ENCODE measurements around the gene TMEM131L.
A peak's percentile ranks its signal among the peaks of the same experiment; 100 is the strongest.

The TMEM131L gene

DNA sequence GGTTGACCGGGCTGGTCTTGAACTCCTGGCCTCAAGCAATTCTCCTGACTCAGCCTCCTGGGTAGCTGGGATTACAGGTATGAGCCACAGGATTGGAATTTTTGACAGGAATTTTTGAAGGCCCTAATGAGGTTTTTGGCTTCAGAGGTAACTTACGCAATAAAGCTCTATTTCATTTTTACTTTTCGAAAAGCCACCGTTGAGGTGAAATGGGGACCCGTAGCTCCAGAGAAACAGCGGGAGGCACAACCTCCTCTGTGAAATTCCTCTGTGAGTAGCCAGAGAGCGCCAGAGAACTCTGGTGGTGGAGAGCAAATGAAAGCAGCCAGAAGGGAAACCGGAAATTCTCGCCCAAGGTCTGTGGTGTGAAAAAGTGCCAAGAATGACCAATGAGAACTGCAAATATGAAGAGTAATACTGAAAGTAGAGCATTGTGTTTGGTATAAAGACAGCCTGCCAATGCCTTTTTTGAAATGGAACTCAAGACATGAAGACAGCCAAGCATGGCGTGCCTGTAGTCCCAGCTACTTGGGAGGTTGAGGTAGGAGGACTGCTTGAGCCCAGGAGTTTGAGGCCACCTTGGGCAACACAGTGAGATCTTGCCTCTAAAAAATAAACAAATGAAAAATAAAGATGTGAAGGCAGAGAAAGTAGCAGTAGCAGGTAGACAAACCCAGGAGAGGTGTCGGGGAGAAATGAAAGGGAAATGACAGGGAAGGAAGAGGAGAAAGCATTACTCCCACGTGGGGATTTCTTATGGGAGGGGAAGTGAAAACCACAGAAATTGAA lies 33.0 kb upstream of the TMEM131L start:
- no CpG with 5 or more reads among the region's 12 CpGs for WGBS (ENCODE audit: extremely low coverage, insufficient coverage, insufficient read length)
- peak overlapping the region; percentile 19 for H2BK12ac ChIP-seq (ENCODE audit: low read length)
- no peak overlapping the region for H3K18ac ChIP-seq (ENCODE audit: low read length)
- no peaks in the 10 kb centered on the region for H3K79me2 ChIP-seq (ENCODE audit: control insufficient read depth, insufficient read depth, low read length, poor library complexity)
- no peaks in the 10 kb centered on the region for H3K9me3 ChIP-seq (ENCODE audit: insufficient read depth, low read depth, low read length)
- H2BK120ac ChIP-seq (ENCODE audit: insufficient read depth, low read length, poor library complexity) = no peak overlapping the region
- no peak overlapping the region for H4K91ac ChIP-seq (ENCODE audit: low read depth, low read length)
- peaks cover 0 to 5% of the 10 kb centered on the region in 2 experiments for H3K4me1 ChIP-seq (ENCODE audit: control insufficient read depth in 1 of 2, insufficient read depth in 2 of 2, low read length in 2 of 2)
- no peak overlapping the region for H3K4me2 ChIP-seq (ENCODE audit: low read length)
- no peaks in the 10 kb centered on the region for H3K79me1 ChIP-seq (ENCODE audit: low read length)
- H3K27me3 ChIP-seq (ENCODE audit: insufficient read depth, low read length) = no peaks in the 10 kb centered on the region
- H4K8ac ChIP-seq (ENCODE audit: low read depth, low read length) = peak overlapping the region; percentile 26
- no peak overlapping the region for H2BK5ac ChIP-seq (ENCODE audit: low read depth, low read length, poor library complexity)
- H2AK5ac ChIP-seq (ENCODE audit: low read length) = no peak overlapping the region
- H3K36me3 ChIP-seq (ENCODE audit: control insufficient read depth in 1 of 2, insufficient read depth in 2 of 2, low read length in 2 of 2) = no peaks in the 10 kb centered on the region
- DNase-seq = peak; percentile 84 to 94
- no peak overlapping the region for H3K14ac ChIP-seq (ENCODE audit: low read length)
- no peak overlapping the region for H3K9ac ChIP-seq (ENCODE audit: low read length)
- H2AFZ ChIP-seq (ENCODE audit: insufficient read depth, low read length, poor library complexity) = no peak overlapping the region
- H4K12ac ChIP-seq (ENCODE audit: low read depth, low read length) = no peak overlapping the region
- H3K27ac ChIP-seq (ENCODE audit: low read depth, low read length) = no peak overlapping the region
- no peak overlapping the region for H3K4me3 ChIP-seq (ENCODE audit: low read depth, low read length)
- H3K4ac ChIP-seq (ENCODE audit: low read depth, low read length) = no peak overlapping the region
- no peak overlapping the region for H3K23ac ChIP-seq (ENCODE audit: low read length)

DNA sequence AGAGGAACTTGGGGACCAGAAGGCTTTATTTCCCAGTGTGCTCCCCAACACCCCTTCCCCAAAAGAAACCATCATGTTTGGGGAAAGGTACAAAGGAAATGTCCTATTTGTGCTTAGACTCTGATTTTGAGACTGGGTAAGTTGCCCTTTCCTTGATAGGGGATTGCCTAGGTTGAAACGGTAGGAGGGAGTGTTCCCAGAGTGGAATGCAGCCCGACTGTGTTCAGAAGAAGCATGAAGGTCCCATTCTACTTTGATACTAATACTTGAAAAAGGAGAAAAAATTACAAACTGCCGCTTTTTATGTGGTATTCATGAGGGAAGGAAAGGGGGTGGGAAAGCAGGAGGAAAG lies 32.4 kb upstream of the TMEM131L start:
- no peak overlapping the region for H2BK120ac ChIP-seq (ENCODE audit: insufficient read depth, low read length, poor library complexity)
- no peaks in the 10 kb centered on the region for H3K36me3 ChIP-seq (ENCODE audit: control insufficient read depth in 1 of 2, insufficient read depth in 2 of 2, low read length in 2 of 2)
- no peaks in the 10 kb centered on the region for H3K27me3 ChIP-seq (ENCODE audit: insufficient read depth, low read length)
- H3K79me1 ChIP-seq (ENCODE audit: low read length) = no peaks in the 10 kb centered on the region
- H3K4me1 ChIP-seq (ENCODE audit: control insufficient read depth in 1 of 2, insufficient read depth in 2 of 2, low read length in 2 of 2) = peaks cover 0 to 2% of the 10 kb centered on the region in 2 experiments
- no peaks in the 10 kb centered on the region for H3K79me2 ChIP-seq (ENCODE audit: control insufficient read depth, insufficient read depth, low read length, poor library complexity)
- no peak overlapping the region for H3K14ac ChIP-seq (ENCODE audit: low read length)
- no peak overlapping the region for H3K4me2 ChIP-seq (ENCODE audit: low read length)
- H3K9me3 ChIP-seq (ENCODE audit: insufficient read depth, low read depth, low read length) = no peaks in the 10 kb centered on the region
- no peak overlapping the region for H3K23ac ChIP-seq (ENCODE audit: low read length)
- H2AFZ ChIP-seq (ENCODE audit: insufficient read depth, low read length, poor library complexity) = no peak overlapping the region
- H3K4me3 ChIP-seq (ENCODE audit: low read depth, low read length) = no peak overlapping the region
- no peak overlapping the region for H4K91ac ChIP-seq (ENCODE audit: low read depth, low read length)
- no peak overlapping the region for H2AK5ac ChIP-seq (ENCODE audit: low read length)
- H2BK12ac ChIP-seq (ENCODE audit: low read length) = no peak overlapping the region
- no peak overlapping the region for H4K12ac ChIP-seq (ENCODE audit: low read depth, low read length)
- H3K4ac ChIP-seq (ENCODE audit: low read depth, low read length) = no peak overlapping the region
- peak in 1 of 2 donors; percentile 30 for DNase-seq
- no peak overlapping the region for H2BK5ac ChIP-seq (ENCODE audit: low read depth, low read length, poor library complexity)
- H3K18ac ChIP-seq (ENCODE audit: low read length) = no peak overlapping the region
- no peak overlapping the region for H3K27ac ChIP-seq (ENCODE audit: low read depth, low read length)
- no CpG with 5 or more reads among the region's 3 CpGs for WGBS (ENCODE audit: extremely low coverage, insufficient coverage, insufficient read length)
- H3K9ac ChIP-seq (ENCODE audit: low read length) = no peak overlapping the region
- H4K8ac ChIP-seq (ENCODE audit: low read depth, low read length) = peak overlapping the region; percentile 26

- Histone ChIP-seq H3K9ac (ENCODE audit: low read length) (no peak overlapping the region), H3K79me1 (ENCODE audit: low read length) (no peaks in the 10 kb centered on the region), H3K18ac (ENCODE audit: low read length) (no peak overlapping the region), H3K36me3 (ENCODE audit: control insufficient read depth in 1 of 2, insufficient read depth in 2 of 2, low read length in 2 of 2) (no peaks in the 10 kb centered on the region), H3K14ac (ENCODE audit: low read length) (no peak overlapping the region), H3K27ac (ENCODE audit: low read depth, low read length) (no peak overlapping the region), H2BK12ac (ENCODE audit: low read length) (no peak overlapping the region), H4K8ac (ENCODE audit: low read depth, low read length) (no peak overlapping the region), H3K4me1 (ENCODE audit: control insufficient read depth in 1 of 2, insufficient read depth in 2 of 2, low read length in 2 of 2) (peaks cover 0 to 2% of the 10 kb centered on the region in 2 experiments), H4K12ac (ENCODE audit: low read depth, low read length) (no peak overlapping the region), H4K91ac (ENCODE audit: low read depth, low read length) (no peak overlapping the region), H2BK5ac (ENCODE audit: low read depth, low read length, poor library complexity) (no peak overlapping the region), H3K9me3 (ENCODE audit: insufficient read depth, low read depth, low read length) (no peaks in the 10 kb centered on the region), H3K4ac (ENCODE audit: low read depth, low read length) (no peak overlapping the region), H3K4me3 (ENCODE audit: low read depth, low read length) (no peak overlapping the region), H2AK5ac (ENCODE audit: low read length) (no peak overlapping the region), H2AFZ (ENCODE audit: insufficient read depth, low read length, poor library complexity) (no peak overlapping the region), H3K4me2 (ENCODE audit: low read length) (no peak overlapping the region), H2BK120ac (ENCODE audit: insufficient read depth, low read length, poor library complexity) (no peak overlapping the region), H3K23ac (ENCODE audit: low read length) (no peak overlapping the region), H3K27me3 (ENCODE audit: insufficient read depth, low read length) (no peaks in the 10 kb centered on the region), H3K79me2 (ENCODE audit: control insufficient read depth, insufficient read depth, low read length, poor library complexity) (no peaks in the 10 kb centered on the region)
- WGBS (ENCODE audit: extremely low coverage, insufficient coverage, insufficient read length) = no CpG with 5 or more reads among the region's 2 CpGs
- no peak for DNase-seq
Observed at GRCh38 chr4:153434190-153434589, 32.0 kb upstream of the TMEM131L start.

DNA sequence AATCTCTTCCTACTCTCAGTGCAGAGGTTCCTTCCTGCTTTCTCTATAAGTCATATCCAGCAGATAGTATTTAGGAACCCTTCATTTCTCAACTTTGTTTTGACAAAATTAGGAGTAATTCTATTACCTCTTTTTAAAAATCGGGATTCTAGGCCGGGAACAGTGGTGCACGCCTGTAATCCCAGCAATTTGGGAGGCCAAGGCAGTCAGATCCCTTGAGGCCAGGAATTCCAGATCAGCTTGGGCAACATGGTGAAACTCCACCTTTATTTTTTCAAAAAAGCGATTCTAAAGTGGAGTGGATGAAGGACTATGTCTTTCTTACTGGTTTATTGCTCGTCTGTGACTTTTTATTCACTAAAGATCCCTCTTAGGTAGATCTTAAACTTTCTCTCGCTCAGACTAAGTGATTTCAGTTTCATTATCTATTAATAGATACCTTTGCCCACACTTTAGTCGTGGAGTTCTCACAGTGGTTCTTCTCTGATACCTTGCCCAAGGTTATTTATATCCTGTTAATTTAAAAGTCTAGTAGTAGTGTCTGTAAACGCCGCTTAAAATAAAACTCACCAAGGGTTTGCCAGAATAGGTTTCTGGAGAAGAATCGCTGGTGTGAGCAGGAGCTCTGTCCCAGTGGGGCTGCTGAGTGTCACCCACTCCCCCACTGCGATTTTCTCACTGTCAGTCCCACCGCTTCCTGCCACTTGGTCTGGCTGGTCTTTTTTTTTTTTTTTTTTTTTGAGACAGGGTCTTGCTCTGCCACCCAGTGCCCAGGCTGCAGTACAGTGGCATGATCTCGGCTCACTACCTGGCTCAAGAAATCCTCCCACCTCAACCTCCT lies 27.0 kb upstream of the TMEM131L start:
- Histone ChIP-seq H3K27ac (ENCODE audit: low read depth, low read length) (no peak overlapping the region), H3K4me1 (ENCODE audit: control insufficient read depth in 1 of 2, insufficient read depth in 2 of 2, low read length in 2 of 2) (no peaks in the 10 kb centered on the region), H2BK5ac (ENCODE audit: low read depth, low read length, poor library complexity) (no peak overlapping the region), H2AK5ac (ENCODE audit: low read length) (no peak overlapping the region), H2AFZ (ENCODE audit: insufficient read depth, low read length, poor library complexity) (no peak overlapping the region), H2BK120ac (ENCODE audit: insufficient read depth, low read length, poor library complexity) (no peak overlapping the region), H3K9me3 (ENCODE audit: insufficient read depth, low read depth, low read length) (no peaks in the 10 kb centered on the region), H3K4ac (ENCODE audit: low read depth, low read length) (no peak overlapping the region), H3K4me2 (ENCODE audit: low read length) (no peak overlapping the region), H4K8ac (ENCODE audit: low read depth, low read length) (no peak overlapping the region), H3K14ac (ENCODE audit: low read length) (no peak overlapping the region), H3K23ac (ENCODE audit: low read length) (no peak overlapping the region), H4K91ac (ENCODE audit: low read depth, low read length) (no peak overlapping the region), H3K18ac (ENCODE audit: low read length) (no peak overlapping the region), H2BK12ac (ENCODE audit: low read length) (no peak overlapping the region), H3K79me2 (ENCODE audit: control insufficient read depth, insufficient read depth, low read length, poor library complexity) (no peaks in the 10 kb centered on the region), H3K79me1 (ENCODE audit: low read length) (no peaks in the 10 kb centered on the region), H3K4me3 (ENCODE audit: low read depth, low read length) (no peak overlapping the region), H3K27me3 (ENCODE audit: insufficient read depth, low read length) (no peaks in the 10 kb centered on the region), H3K9ac (ENCODE audit: low read length) (no peak overlapping the region), H3K36me3 (ENCODE audit: control insufficient read depth in 1 of 2, insufficient read depth in 2 of 2, low read length in 2 of 2) (no peaks in the 10 kb centered on the region), H4K12ac (ENCODE audit: low read depth, low read length) (no peak overlapping the region)
- no peak for DNase-seq
- WGBS (ENCODE audit: extremely low coverage, insufficient coverage, insufficient read length) = no CpG with 5 or more reads among the region's 13 CpGs
